Measurements from ENCODE around the gene ZNF518A. TPM values are rescaled to one million over a fixed set of nuclear protein-coding genes. Genes with fewer than 3 reads are reported as not detected.

The ZNF518A gene
- total and polyA plus RNA-seq, 2 experiments from 2014 or later, result 6.8 to 8.9 TPM

DNA sequence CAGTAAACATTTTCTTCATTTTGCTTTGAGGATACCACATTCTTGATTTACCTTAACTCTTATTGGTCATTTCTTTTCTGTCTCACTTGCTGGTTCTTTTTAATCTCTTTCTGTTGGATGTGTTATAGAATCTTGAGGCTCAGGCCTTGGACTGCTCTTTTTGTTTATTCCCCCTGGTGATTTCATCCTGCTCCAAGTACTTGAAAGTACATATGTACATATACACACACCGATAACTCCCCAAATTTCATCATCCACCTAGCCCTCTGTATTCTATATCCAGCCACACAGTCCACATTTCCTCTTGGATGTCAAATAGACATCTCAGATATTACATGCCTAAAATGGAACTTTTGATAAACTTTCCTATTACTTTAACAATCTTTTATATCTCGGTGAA lies 7.5 kb downstream of the ZNF518A start:
- 96 to 100% methylated on average over 2 of the region's 2 CpGs for WGBS, 2 experiments (ENCODE audit: low coverage in 1 of 2, low lambda C conversion rate in 2 of 2, missing lambda C conversion rate in 2 of 2)
- DNase-seq, result no peak

DNA sequence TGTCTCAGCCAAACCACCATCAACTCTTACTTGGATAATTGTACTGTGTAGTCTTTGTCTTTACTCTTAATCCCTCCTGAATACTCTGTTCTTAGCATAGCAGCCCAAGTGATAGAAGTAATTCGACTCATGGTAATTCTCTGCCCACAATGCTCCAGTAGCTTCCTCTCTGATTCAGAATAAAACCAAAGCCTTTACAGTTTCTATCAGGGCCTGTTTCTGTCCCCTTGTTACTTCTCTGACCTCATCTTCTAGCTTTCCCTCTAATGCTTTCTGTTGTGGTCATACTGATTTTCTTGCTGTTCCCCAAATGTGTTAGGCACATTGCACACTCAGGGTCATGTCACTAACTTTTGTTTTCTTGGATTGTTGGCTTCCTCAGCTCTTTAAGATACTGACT lies 8.0 kb downstream of the ZNF518A start:
- Histone ChIP-seq H3K9me2 (ENCODE audit: insufficient read depth) (no peaks in the 10 kb centered on the region), H3K4me3 (no peak overlapping the region), H3K27me3 (replicated peaks; ENCODE audit: insufficient read depth) (no peaks in the 10 kb centered on the region), H3K27ac (no peak overlapping the region), H3K79me2 (ENCODE audit: insufficient read depth) (peaks cover 3% of the 10 kb centered on the region; the same call in 1 of the 2 replicates), H3K4me2 (ENCODE audit: unreplicated experiment) (no peak overlapping the region), H3F3A (ENCODE audit: insufficient read depth) (0 out of 2 replicates have a peak, but pooled peaks cover 5% of the 10 kb centered on the region), H2AFZ (no peak overlapping the region), H3K9me3 (ENCODE audit: low read depth) (no peaks in the 10 kb centered on the region), H3K36me3 (ENCODE audit: low read depth) (peaks cover 14% of the 10 kb centered on the region), H3K9ac (no peak overlapping the region), H3K4me1 (ENCODE audit: insufficient read depth) (peaks cover 4% of the 10 kb centered on the region; the same call in 1 of the 2 replicates), H4K20me1 (ENCODE audit: insufficient read depth) (no peaks in the 10 kb centered on the region)
- TF ChIP-seq EZH2 (IDR thresholded peaks at IDR 0.05; ENCODE audit: insufficient read depth, poor library complexity, severe bottlenecking) (no peak), EZH2phosphoT487 (IDR thresholded peaks at IDR 0.05; ENCODE audit: insufficient read depth, low read depth) (no peak)
- DNase-seq, result no peak
- in situ Hi-C loops (cut with MboI), result no loop called here
- WGBS, 2 experiments (ENCODE audit: low coverage in 1 of 2, low lambda C conversion rate in 2 of 2, missing lambda C conversion rate in 2 of 2), result 77 to 84% methylated on average over 1 of the region's 1 CpG

More for the DNA sequence above, 7.5 kb downstream of the ZNF518A start:
- no peak for TF ChIP-seq EZH2phosphoT487 (IDR thresholded peaks at IDR 0.05; ENCODE audit: insufficient read depth, low read depth)
- no peak for TF ChIP-seq EZH2 (IDR thresholded peaks at IDR 0.05; ENCODE audit: insufficient read depth, poor library complexity, severe bottlenecking)
- no peak overlapping the region for H3K9ac ChIP-seq
- in situ Hi-C loops (cut with MboI), result no loop called here
- H3K4me3 ChIP-seq, result no peak overlapping the region
- no peaks in the 10 kb centered on the region for H3K9me2 ChIP-seq (ENCODE audit: insufficient read depth)
- peaks cover 12% of the 10 kb centered on the region for H3K36me3 ChIP-seq (ENCODE audit: low read depth)
- H3K9me3 ChIP-seq (ENCODE audit: low read depth), result no peaks in the 10 kb centered on the region
- no peaks in the 10 kb centered on the region for H4K20me1 ChIP-seq (ENCODE audit: insufficient read depth)
- peaks cover 5% of the 10 kb centered on the region; the same call in 1 of the 2 replicates for H3F3A ChIP-seq (ENCODE audit: insufficient read depth)
- H3K4me2 ChIP-seq (ENCODE audit: unreplicated experiment), result no peak overlapping the region
- H3K27ac ChIP-seq, result no peak overlapping the region
- no peaks in the 10 kb centered on the region for H3K27me3 ChIP-seq (replicated peaks; ENCODE audit: insufficient read depth)
- H3K4me1 ChIP-seq (ENCODE audit: insufficient read depth), result peaks cover 6% of the 10 kb centered on the region; the same call in 1 of the 2 replicates
- H3K79me2 ChIP-seq (ENCODE audit: insufficient read depth), result peaks cover 3% of the 10 kb centered on the region; the same call in 1 of the 2 replicates
- H2AFZ ChIP-seq, result no peak overlapping the region

DNA sequence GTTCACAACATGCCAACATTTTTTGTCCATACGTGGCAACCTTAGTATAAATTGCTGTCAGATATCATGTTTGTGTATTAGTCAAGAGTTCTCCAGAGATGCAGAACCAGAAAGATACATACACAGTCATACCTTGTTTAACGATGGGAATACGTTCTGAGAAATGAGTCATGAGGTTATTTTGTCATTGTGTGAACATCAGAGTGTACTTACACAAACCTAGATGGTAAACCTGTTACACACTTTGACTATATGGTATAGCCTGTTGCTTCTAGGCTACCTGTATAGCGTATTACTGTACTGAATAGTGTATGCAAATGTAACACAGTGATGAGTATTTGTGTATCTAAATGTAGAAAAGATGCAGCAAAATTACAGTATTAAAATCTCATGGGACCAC lies 22.3 kb downstream of the ZNF518A start:
- H4K20me1 ChIP-seq (ENCODE audit: insufficient read depth), result no peaks in the 10 kb centered on the region
- no peaks in the 10 kb centered on the region for H3K9me2 ChIP-seq (ENCODE audit: insufficient read depth)
- H3K9ac ChIP-seq, result no peak overlapping the region
- no peak overlapping the region for H2AFZ ChIP-seq
- peaks cover 4% of the 10 kb centered on the region; the same call in 1 of the 2 replicates for H3K4me1 ChIP-seq (ENCODE audit: insufficient read depth)
- in situ Hi-C loops (cut with MboI), result no loop called here
- H3K9me3 ChIP-seq (ENCODE audit: low read depth), result no peaks in the 10 kb centered on the region
- no peaks in the 10 kb centered on the region for H3F3A ChIP-seq (ENCODE audit: insufficient read depth)
- H3K4me2 ChIP-seq (ENCODE audit: unreplicated experiment), result no peak overlapping the region
- no peaks in the 10 kb centered on the region for H3K27me3 ChIP-seq (replicated peaks; ENCODE audit: insufficient read depth)
- H3K36me3 ChIP-seq (ENCODE audit: low read depth), result peaks cover 34% of the 10 kb centered on the region
- DNase-seq, result no peak
- no peak overlapping the region for H3K4me3 ChIP-seq
- no peaks in the 10 kb centered on the region for H3K79me2 ChIP-seq (ENCODE audit: insufficient read depth)
- WGBS, 2 experiments (ENCODE audit: low coverage in 1 of 2, low lambda C conversion rate in 2 of 2, missing lambda C conversion rate in 2 of 2), result 91 to 93% methylated on average over 4 of the region's 4 CpGs
- H3K27ac ChIP-seq, result no peak overlapping the region
- TF ChIP-seq EZH2phosphoT487 (IDR thresholded peaks at IDR 0.05; ENCODE audit: insufficient read depth, low read depth), result no peak
- TF ChIP-seq EZH2 (IDR thresholded peaks at IDR 0.05; ENCODE audit: insufficient read depth, poor library complexity, severe bottlenecking), result no peak

DNA sequence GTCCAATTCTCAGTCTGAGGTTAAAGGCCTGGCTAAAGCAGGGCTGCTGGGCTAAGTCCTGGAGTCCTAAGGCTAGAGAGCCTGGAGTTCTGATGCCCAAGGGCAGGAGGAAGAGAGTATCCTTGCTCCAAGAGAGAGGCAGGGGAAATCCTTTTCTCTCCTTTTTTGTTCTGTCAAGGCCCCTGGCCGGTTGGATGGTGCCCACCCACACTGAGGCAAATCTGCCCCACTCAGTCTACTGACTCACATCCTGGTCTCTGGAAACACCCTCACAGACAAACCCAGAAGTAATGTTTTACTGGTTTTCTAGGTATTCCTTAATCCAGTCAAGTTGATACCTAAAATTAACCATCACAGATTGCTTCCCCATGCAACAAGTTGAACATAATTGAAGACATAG lies 23.0 kb downstream of the ZNF518A start:
- Histone ChIP-seq H3K4me1 (ENCODE audit: insufficient read depth) (peaks cover 4% of the 10 kb centered on the region; the same call in 1 of the 2 replicates), H3K4me3 (no peak overlapping the region), H3K9me2 (ENCODE audit: insufficient read depth) (no peaks in the 10 kb centered on the region), H3K27me3 (replicated peaks; ENCODE audit: insufficient read depth) (no peaks in the 10 kb centered on the region), H2AFZ (no peak overlapping the region), H3K27ac (no peak overlapping the region), H3K4me2 (ENCODE audit: unreplicated experiment) (no peak overlapping the region), H3K9ac (no peak overlapping the region), H3F3A (ENCODE audit: insufficient read depth) (no peaks in the 10 kb centered on the region), H3K36me3 (ENCODE audit: low read depth) (peaks cover 40% of the 10 kb centered on the region), H4K20me1 (ENCODE audit: insufficient read depth) (no peaks in the 10 kb centered on the region), H3K9me3 (ENCODE audit: low read depth) (no peaks in the 10 kb centered on the region), H3K79me2 (ENCODE audit: insufficient read depth) (no peaks in the 10 kb centered on the region)
- 65 to 72% methylated on average over 1 of the region's 1 CpG for whole genome bisulfite sequencing, 2 experiments (ENCODE audit: low coverage in 1 of 2, low lambda C conversion rate in 2 of 2, missing lambda C conversion rate in 2 of 2)
- in situ Hi-C loops (cut with MboI), result no loop called here
- no peak for TF ChIP-seq EZH2 (IDR thresholded peaks at IDR 0.05; ENCODE audit: insufficient read depth, poor library complexity, severe bottlenecking)
- no peak for TF ChIP-seq EZH2phosphoT487 (IDR thresholded peaks at IDR 0.05; ENCODE audit: insufficient read depth, low read depth)
- DNase-seq, result peak; percentile 4

DNA sequence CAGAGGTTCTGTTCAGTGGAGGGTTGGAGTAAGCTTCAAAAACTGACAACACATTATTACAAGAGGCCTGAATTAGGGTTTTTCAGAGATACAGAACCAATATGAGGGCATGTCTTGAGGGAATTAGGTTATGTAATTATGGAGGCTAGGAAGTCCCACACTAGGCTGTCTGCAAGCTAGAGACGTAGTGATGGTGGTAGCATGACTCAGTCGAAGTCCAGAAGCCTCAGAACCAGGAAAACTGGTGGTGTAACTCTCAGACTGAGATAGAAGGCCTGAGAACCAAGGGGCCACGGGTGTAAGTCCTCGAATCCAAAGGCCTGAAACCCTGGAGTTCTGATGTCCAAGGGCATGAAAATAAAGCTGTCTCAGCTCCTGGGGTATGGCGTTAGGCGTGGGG lies 35.6 kb downstream of the ZNF518A start:
- 95 to 97% methylated on average over 6 of the region's 6 CpGs for whole genome bisulfite sequencing, 2 experiments (ENCODE audit: low coverage in 1 of 2, low lambda C conversion rate in 2 of 2, missing lambda C conversion rate in 2 of 2)

More for the DNA sequence above, 35.6 kb downstream of the ZNF518A start:
- no peaks in the 10 kb centered on the region for H3K9me2 ChIP-seq (ENCODE audit: insufficient read depth)
- in situ Hi-C loops (cut with MboI), result no loop called here
- no peaks in the 10 kb centered on the region for H3K79me2 ChIP-seq (ENCODE audit: insufficient read depth)
- no peak overlapping the region for H3K4me2 ChIP-seq (ENCODE audit: unreplicated experiment)
- H3K36me3 ChIP-seq (ENCODE audit: low read depth), result no peaks in the 10 kb centered on the region
- TF ChIP-seq EZH2phosphoT487 (IDR thresholded peaks at IDR 0.05; ENCODE audit: insufficient read depth, low read depth) (no peak), EZH2 (IDR thresholded peaks at IDR 0.05; ENCODE audit: insufficient read depth, poor library complexity, severe bottlenecking) (no peak)
- H4K20me1 ChIP-seq (ENCODE audit: insufficient read depth), result no peaks in the 10 kb centered on the region
- H2AFZ ChIP-seq, result no peak overlapping the region
- no peaks in the 10 kb centered on the region for H3F3A ChIP-seq (ENCODE audit: insufficient read depth)
- H3K9ac ChIP-seq, result no peak overlapping the region
- H3K9me3 ChIP-seq (ENCODE audit: low read depth), result no peaks in the 10 kb centered on the region
- no peak overlapping the region for H3K4me3 ChIP-seq
- H3K4me1 ChIP-seq (ENCODE audit: insufficient read depth), result no peaks in the 10 kb centered on the region
- H3K27ac ChIP-seq, result no peak overlapping the region
- no peak for DNase-seq
- H3K27me3 ChIP-seq (replicated peaks; ENCODE audit: insufficient read depth), result no peaks in the 10 kb centered on the region

Data from GM23248 (cell line).